Measurements from ENCODE around the gene PPDPF. TPM values are rescaled to one million over a fixed set of nuclear protein-coding genes. Genes with fewer than 3 reads are reported as not detected.

PPDPF gene
- total RNA-seq, 4 donors from 2014 or later, result 114 to 256 (median 162) TPM

- TF ChIP-seq POLR2A (IDR thresholded peaks at IDR 0.05), result no peak
- no peak for TF ChIP-seq POLR2AphosphoS5 (IDR thresholded peaks at IDR 0.05)
- no peak for TF ChIP-seq EP300 (IDR thresholded peaks at IDR 0.05)
- no peak for TF ChIP-seq CTCF (IDR thresholded peaks at IDR 0.05)
- Histone ChIP-seq H3K27ac (no peak overlapping the region), H3K4me1 (no peaks in the 10 kb centered on the region), H3K36me3 (no peaks in the 10 kb centered on the region), H3K27me3 (peaks cover 73% of the 10 kb centered on the region), H3K4me3 (no peak overlapping the region), H3K9me3 (no peaks in the 10 kb centered on the region)
- WGBS, 2 donors (ENCODE audit: low coverage in 1 of 2), result 88% methylated on average over 4 of the region's 20 CpGs; no CpG with 5 or more reads in 1 of the 2 donors
- ATAC-seq, result no peak
Measured at GRCh38 chr20:63546256-63546955, 25.8 kb downstream of the PPDPF start.

GRCh38 chr20:63546956-63547724 is 26.6 kb downstream of the PPDPF start:
- no peak overlapping the region for H3K27ac ChIP-seq
- WGBS, 2 donors (ENCODE audit: low coverage in 1 of 2), result no CpG with 5 or more reads among the region's 58 CpGs
- H3K9me3 ChIP-seq, result no peaks in the 10 kb centered on the region
- H3K36me3 ChIP-seq, result no peaks in the 10 kb centered on the region
- H3K4me3 ChIP-seq, result no peak overlapping the region
- TF ChIP-seq CTCF (IDR thresholded peaks at IDR 0.05) (no peak), EP300 (IDR thresholded peaks at IDR 0.05) (no peak), POLR2AphosphoS5 (IDR thresholded peaks at IDR 0.05) (no peak), POLR2A (IDR thresholded peaks at IDR 0.05) (no peak)
- no peak for ATAC-seq
- H3K4me1 ChIP-seq, result no peaks in the 10 kb centered on the region
- peaks cover 73% of the 10 kb centered on the region for H3K27me3 ChIP-seq

- no peak within 1 kb of the TSS for H3K27ac ChIP-seq
- H3K4me3 ChIP-seq, result no peak within 1 kb of the TSS
- H3K36me3 ChIP-seq, result no peaks in the 10 kb centered on the region
- peaks cover 80% of the 10 kb centered on the region for H3K27me3 ChIP-seq
- peaks cover 0 to 7% (median 0%) of the 10 kb centered on the region in 3 donors for H3K4me1 ChIP-seq
- no peaks in the 10 kb centered on the region for H3K9me3 ChIP-seq
- no peak for TF ChIP-seq POLR2A (IDR thresholded peaks at IDR 0.05)
- TF ChIP-seq CTCF (IDR thresholded peaks at IDR 0.05), result no peak
- TF ChIP-seq EP300 (IDR thresholded peaks at IDR 0.05), result no peak
- TF ChIP-seq POLR2AphosphoS5 (IDR thresholded peaks at IDR 0.05), result no peak
- no peak for ATAC-seq
- whole genome bisulfite sequencing, 2 donors (ENCODE audit: low coverage in 1 of 2), result 60% methylated on average over 3 of the region's 35 CpGs; no CpG with 5 or more reads in 1 of the 2 donors
Measured at GRCh38 chr20:63547725-63548480, 27.3 kb downstream of the PPDPF start, which contains the start of gene SRMS. TSS of gene SRMS (minus strand) at chr20:63547749. CDS start at chr20:63547463, 286 bp downstream.

GRCh38 chr20:63548542-63548941 is 28.0 kb downstream of the PPDPF start:
- Histone ChIP-seq H3K27me3 (peaks cover 86% of the 10 kb centered on the region), H3K4me3 (no peak overlapping the region), H3K4me1 (peaks cover 0 to 12% (median under 1%) of the 10 kb centered on the region in 3 donors), H3K36me3 (no peaks in the 10 kb centered on the region), H3K9me3 (no peaks in the 10 kb centered on the region), H3K27ac (no peak overlapping the region)
- WGBS, 2 donors (ENCODE audit: low coverage in 1 of 2), result 19 to 28% methylated on average over 6 to 8 of the region's 11 CpGs
- no peak for ATAC-seq
- TF ChIP-seq EP300 (IDR thresholded peaks at IDR 0.05) (no peak), CTCF (IDR thresholded peaks at IDR 0.05) (no peak), POLR2A (IDR thresholded peaks at IDR 0.05) (no peak), POLR2AphosphoS5 (IDR thresholded peaks at IDR 0.05) (no peak)
